ENCODE measurements around the gene USP46.

USP46 gene

DNA sequence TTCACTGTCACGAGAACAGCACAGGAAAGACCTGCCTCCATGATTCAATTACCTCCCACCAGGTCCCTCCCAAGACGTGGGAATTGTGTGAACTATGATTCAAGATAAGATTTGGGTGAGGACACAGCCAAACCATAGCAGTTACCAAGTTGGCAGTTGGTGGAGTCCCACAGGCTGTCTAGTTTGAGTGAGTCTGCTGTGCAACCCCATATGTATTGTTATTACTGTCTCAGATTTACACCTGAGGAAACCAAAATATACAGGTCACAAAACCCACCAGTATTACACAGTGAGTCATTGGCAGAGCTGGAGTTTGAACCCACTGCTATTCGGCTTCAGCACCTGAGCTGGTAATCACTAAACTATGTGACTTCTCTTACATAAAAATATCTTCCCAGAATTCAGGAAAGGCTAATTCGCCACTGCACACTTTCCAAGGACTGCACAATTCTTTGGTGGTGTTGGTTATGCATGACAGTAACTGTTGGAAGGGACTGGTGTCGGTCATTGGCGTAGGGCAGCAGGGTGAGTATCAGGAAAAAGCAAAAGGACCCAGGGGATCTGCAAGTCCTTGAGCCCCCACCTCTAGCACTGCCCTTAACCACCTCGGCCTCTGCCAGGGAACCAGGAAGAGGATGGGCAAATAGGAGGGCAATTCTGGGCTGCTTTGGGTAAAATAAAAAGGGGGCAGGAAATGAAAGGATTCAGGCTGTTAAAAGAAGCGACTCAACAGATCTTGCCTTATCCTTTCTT is 110.1 kb downstream of the USP46 start:
- no peak overlapping the region for H3K4me3 ChIP-seq (ENCODE audit: low read length)
- H3K9me3 ChIP-seq (ENCODE audit: low read length): no peaks in the 10 kb centered on the region
- H3K4me1 ChIP-seq (ENCODE audit: insufficient read depth, low read length): peaks cover 5% of the 10 kb centered on the region
- H3K36me3 ChIP-seq (ENCODE audit: insufficient read depth, low read length): no peaks in the 10 kb centered on the region
- no peak overlapping the region for H2AFZ ChIP-seq (ENCODE audit: low read depth, low read length)
- H3K27me3 ChIP-seq (ENCODE audit: insufficient read depth, low read length): no peaks in the 10 kb centered on the region

DNA sequence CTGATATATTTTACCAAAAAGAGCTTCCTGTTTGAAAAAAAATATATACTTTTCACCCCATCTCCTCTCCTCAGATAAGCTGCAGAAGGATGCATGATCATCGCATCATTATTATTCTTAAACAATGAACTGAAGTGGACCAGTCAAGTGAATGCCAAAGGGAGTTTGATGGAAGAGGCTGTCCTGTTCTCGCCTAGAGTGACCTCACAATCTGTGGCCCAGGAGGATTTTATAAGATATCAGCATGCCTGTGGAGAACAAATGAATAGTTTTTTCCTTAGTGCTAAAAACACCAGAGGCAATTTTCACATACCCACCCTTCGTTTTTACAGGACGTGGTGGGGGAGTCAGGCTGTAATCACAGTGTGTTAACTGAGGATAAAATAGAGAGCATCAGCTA is 112.7 kb downstream of the USP46 start:
- peaks cover 5% of the 10 kb centered on the region for H3K4me1 ChIP-seq (ENCODE audit: insufficient read depth, low read length)
- H3K9me3 ChIP-seq (ENCODE audit: low read length): no peaks in the 10 kb centered on the region
- no peak overlapping the region for H2AFZ ChIP-seq (ENCODE audit: low read depth, low read length)

DNA sequence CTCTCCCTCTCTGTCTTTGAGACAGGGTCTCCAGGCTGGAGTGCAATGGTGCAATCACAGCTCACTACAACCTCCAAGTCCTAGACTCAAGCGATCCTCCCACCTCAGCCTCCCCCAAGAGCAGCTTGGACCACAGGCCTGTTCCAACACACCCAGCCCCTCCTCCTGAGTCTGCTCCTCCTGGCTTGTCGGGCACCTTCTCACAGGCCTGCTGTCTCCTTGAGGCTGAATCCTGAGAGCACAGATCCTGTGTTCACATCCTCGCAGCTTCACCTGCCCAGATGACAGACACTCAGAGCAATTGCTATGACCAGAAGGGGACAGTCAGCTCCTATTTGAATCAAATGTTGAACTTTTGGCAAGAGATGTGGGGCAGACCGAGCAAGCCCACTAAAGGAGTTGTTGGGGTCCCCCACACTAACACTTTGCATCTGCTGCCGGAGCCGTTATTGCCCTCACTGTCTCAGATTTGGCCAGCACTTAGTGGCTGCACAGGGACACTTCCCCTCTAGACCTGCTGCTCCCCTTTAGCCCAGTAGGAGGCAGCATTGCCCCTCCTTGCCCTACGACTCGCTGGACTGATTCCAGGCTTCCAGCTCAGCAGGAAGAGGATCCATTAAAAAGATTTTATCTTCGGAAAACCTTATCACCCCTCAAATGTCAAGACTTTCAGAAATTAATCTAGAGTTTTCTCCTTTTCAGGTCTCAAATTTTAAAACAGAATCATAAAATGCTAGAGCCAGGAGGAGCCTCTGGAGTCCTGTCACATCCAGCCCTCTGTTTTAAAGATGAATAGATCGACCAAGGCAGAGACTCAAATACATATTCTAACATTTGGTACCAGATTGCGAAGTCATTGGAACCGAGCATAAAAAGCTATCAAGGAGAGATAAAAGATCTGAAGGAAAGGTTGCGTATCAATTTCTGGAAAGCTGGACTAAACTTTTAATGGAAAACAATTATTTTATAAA is 113.7 kb downstream of the USP46 start:
- peaks cover 3% of the 10 kb centered on the region for H3K4me1 ChIP-seq (ENCODE audit: insufficient read depth, low read length)
- H3K36me3 ChIP-seq (ENCODE audit: insufficient read depth, low read length): no peaks in the 10 kb centered on the region
- H3K4me3 ChIP-seq (ENCODE audit: low read length): no peak overlapping the region
- no peak overlapping the region for H2AFZ ChIP-seq (ENCODE audit: low read depth, low read length)
- H3K9me3 ChIP-seq (ENCODE audit: low read length): no peaks in the 10 kb centered on the region
- H3K27me3 ChIP-seq (ENCODE audit: insufficient read depth, low read length): no peaks in the 10 kb centered on the region

More for the DNA sequence above, 112.7 kb downstream of the USP46 start:
- Histone ChIP-seq H3K4me3 (ENCODE audit: low read length) (no peak overlapping the region), H3K36me3 (ENCODE audit: insufficient read depth, low read length) (no peaks in the 10 kb centered on the region), H3K27me3 (ENCODE audit: insufficient read depth, low read length) (no peaks in the 10 kb centered on the region)

All from neuron (in vitro differentiated cells).